HuH-7.5 (cell line): ENCODE measurements around the gene KLF9.

Experiments
- DNase-seq: peaks from one replicate; pipeline ENCODE4 v3.0.0; 2011; ENCODE audit warnings: low spot score

The KLF9 gene

DNA sequence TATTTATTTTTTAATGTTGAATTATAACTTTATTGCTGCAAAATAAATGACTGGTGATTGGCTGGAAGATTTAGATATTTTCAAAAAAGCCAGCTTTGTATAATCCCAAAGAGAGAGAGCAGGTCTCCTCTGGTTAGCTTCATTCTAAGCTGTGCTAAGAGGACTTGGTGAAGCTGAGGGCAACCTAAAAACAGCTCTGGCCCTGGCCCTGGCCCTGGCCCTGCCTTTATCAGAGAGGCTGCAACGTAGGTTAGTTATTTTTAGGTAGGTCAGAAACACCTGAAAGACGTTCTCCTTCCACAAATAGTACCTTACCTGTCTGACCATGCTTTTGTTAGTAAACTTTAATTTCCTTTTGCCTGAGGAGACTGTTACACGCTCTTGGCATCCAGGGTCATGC, 58.7 kb downstream of the KLF9 start:
- DNase-seq = no peak

DNA sequence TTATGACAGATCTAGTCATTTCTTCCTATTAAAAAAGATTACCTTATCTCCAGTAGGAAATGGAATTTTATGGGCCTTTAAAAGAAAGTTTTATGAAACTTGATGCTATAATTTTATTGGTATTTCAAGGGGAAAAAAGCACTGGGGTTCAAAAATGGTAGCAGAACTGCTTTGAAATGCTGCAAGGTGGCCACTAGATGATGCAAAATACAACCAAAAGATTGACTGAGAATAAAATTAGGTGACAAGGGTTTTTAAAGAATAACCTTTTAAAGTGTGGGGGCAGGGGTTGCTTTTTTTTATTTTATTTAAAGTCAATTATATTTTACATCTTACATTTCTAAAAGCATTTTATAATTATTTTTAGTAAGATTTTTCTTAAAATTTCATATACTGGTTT, 61.7 kb downstream of the KLF9 start:
- no peak for DNase-seq

DNA sequence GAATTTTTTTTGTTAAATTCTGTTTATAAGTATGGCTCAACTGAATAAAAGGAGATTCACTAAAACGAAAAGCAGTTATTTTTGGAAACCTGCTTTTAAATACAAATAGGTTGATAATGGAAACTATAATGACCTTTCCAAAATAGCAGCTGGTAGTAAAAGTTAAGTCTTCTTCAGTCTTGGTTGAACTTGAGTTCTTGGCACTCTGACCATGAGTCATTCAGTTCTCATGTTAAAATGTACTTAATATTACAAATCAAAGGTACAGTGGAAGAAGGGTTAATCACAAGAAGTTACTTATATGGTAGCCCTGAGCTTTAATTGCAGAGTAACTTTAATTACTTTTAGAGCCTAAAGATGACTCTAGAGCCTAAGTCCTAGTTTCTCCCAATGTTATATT, 62.1 kb downstream of the KLF9 start:
- DNase-seq = no peak

DNA sequence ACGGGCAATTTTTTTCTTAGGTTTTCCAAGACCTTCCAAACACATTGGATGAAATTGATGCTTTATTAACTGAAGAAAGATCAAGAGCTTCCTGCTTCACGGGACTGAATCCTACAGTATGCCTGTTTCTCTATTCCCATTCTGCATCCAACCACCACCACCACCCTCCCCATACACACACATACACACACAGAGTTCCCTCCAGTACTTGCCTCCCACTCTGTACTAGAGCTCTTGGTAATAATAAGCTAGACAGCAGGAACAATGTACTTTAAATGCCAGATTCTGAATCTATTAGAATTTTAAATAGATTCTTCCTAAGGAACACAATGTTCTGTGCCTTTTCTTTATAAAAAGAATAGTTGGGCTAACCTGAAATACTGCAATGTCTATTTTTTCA, 67.4 kb downstream of the KLF9 start:
- DNase-seq = no peak

GRCh38 chr9:70340572-70340971, 73.9 kb downstream of the KLF9 start:
- DNase-seq = no peak
